ENCODE results near the gene SYP.

The SYP gene

DNA sequence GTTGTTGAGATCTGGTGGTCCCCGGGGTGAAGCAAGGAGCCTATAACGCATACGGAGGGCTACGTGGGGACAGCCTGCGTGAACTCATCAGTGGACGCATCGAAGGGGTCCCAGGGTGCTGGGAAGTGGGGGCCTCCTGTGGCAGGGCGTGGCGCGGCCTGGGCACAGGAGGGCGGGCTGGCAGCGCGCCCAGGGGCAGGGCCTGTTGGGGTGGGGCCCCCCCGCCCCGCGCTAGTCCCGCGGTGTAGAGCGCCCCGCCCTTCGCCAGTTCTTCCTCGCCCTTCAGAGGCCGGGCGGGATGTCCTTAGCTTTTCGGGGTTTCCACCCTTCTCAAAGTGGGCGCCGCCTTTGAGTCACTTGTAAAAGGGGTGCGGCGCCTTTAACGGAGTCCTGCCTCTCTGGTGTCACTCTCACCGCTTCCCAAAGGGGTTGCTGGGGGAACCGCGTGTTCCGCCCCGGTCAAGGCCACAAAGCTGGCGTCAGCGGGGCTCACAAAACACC lies 27.7 kb downstream of the SYP start:
- peak overlapping the region; percentile 92 to 95 for H3K27ac ChIP-seq (ENCODE audit: low read depth in 2 of 2, low read length in 2 of 2)
- H3K9me3 ChIP-seq (ENCODE audit: control insufficient read depth in 2 of 2, low read length in 2 of 2): no peaks in the 10 kb centered on the region
- peak overlapping the region; percentile 68 to 75 for H3K4me3 ChIP-seq (ENCODE audit: low read length in 2 of 2)
- H3K4me1 ChIP-seq (ENCODE audit: control insufficient read depth in 2 of 2, insufficient read depth in 2 of 2, low read length in 2 of 2): peaks cover 8 to 20% of the 10 kb centered on the region in 2 donors
- H3K36me3 ChIP-seq (ENCODE audit: control insufficient read depth in 2 of 2, insufficient read depth in 2 of 2, low read length in 2 of 2): peaks cover 3 to 7% of the 10 kb centered on the region in 2 donors
- peak overlapping the region; percentile 89 to 90 for H3K9ac ChIP-seq (ENCODE audit: low read depth in 1 of 2, low read length in 2 of 2)
- H3K27me3 ChIP-seq (ENCODE audit: control insufficient read depth in 2 of 2, insufficient read depth in 2 of 2, low read length in 2 of 2): no peaks in the 10 kb centered on the region

GRCh38 chrX:49171752-49172279 lies 28.2 kb downstream of the SYP start, which contains the start of gene PLP2:
PLP2 (plus strand) TSS chrX:49171898; CDS start chrX:49172001, 103 bp downstream.
- Histone ChIP-seq H3K9me3 (ENCODE audit: control insufficient read depth in 2 of 2, low read length in 2 of 2) (no peaks in the 10 kb centered on the region), H3K4me1 (ENCODE audit: control insufficient read depth in 2 of 2, insufficient read depth in 2 of 2, low read length in 2 of 2) (peaks cover 10 to 20% of the 10 kb centered on the region in 2 donors), H3K27me3 (ENCODE audit: control insufficient read depth in 2 of 2, insufficient read depth in 2 of 2, low read length in 2 of 2) (no peaks in the 10 kb centered on the region), H3K4me3 (ENCODE audit: low read length in 2 of 2) (peak within 1 kb of the TSS; percentile 68 to 75), H3K9ac (ENCODE audit: low read depth in 1 of 2, low read length in 2 of 2) (peak within 1 kb of the TSS; percentile 89 to 90), H3K36me3 (ENCODE audit: control insufficient read depth in 2 of 2, insufficient read depth in 2 of 2, low read length in 2 of 2) (peaks cover 3 to 7% of the 10 kb centered on the region in 2 donors), H3K27ac (ENCODE audit: low read depth in 2 of 2, low read length in 2 of 2) (peak within 1 kb of the TSS; percentile 92 to 95)

DNA sequence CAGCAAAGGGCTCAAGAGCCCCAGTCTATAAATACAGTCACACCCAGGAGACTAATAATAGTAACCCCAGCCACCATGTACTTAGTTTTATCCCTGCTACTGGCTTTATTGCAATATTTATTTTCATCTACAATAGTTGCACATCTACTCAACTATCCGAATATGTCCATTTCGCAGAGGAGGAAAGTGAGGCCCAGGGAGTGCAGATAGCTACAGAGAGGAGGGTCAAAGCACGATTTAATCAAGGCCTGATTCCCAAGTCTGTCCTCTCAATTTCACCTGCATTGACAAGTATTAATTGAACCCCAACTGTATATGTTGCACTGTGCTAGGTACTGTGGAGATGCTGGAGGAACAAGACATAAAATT lies 32.3 kb downstream of the SYP start:
- Histone ChIP-seq H3K9me3 (ENCODE audit: control insufficient read depth in 2 of 2, low read length in 2 of 2) (no peaks in the 10 kb centered on the region), H3K36me3 (ENCODE audit: control insufficient read depth in 2 of 2, insufficient read depth in 2 of 2, low read length in 2 of 2) (no peaks in the 10 kb centered on the region), H3K27me3 (ENCODE audit: control insufficient read depth in 2 of 2, insufficient read depth in 2 of 2, low read length in 2 of 2) (no peaks in the 10 kb centered on the region), H3K9ac (ENCODE audit: low read depth in 1 of 2, low read length in 2 of 2) (peak overlapping the region; percentile 68 to 73), H3K4me1 (ENCODE audit: control insufficient read depth in 2 of 2, insufficient read depth in 2 of 2, low read length in 2 of 2) (peaks cover 9 to 23% of the 10 kb centered on the region in 2 donors), H3K27ac (ENCODE audit: low read depth in 2 of 2, low read length in 2 of 2) (peak overlapping the region; percentile 93 to 94), H3K4me3 (ENCODE audit: low read length in 2 of 2) (peak overlapping the region; percentile 50 to 69)

DNA sequence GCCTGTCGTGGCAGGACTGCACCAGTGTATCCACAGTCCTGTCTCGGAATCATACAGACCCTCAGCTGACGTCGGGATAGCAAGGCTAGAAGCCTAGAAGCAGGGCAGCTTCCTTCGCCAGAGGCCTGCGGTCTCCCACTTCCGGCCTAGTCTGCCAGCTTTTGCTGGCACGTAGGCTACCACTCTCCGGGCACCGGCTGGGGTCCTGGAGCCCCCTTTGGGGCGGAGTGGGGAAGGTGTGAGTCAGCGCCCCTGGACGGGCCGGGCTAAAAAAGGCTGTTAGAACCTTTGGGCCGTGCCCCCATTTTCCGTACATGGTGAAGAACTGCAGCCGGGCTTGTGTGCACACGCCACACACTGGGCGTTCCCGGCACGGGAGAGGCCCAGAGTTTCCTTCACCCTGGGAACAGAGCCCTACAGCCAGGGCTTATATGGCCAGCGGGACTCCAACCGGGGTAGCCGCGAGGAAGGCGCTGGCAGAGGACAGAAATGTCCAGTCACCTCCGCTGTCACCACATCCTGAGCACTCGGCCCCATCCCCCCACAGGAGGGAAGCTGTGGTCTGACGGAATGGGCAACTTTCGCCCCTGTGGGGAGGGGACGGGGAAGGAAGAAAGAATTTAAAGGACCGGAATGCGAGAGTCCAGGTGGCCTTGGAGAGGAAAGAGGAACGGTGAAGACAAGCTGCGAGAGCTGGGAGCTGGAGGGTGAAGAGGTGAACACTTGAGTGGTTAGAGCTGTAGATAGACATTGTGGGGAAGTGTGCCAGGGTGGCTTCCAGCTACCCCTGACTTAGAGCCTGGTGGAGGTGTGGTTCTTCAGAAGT lies 32.9 kb downstream of the SYP start:
- H3K9ac ChIP-seq (ENCODE audit: low read depth in 1 of 2, low read length in 2 of 2): peak overlapping the region; percentile 68 to 73
- peak overlapping the region; percentile 50 to 69 for H3K4me3 ChIP-seq (ENCODE audit: low read length in 2 of 2)
- no peaks in the 10 kb centered on the region for H3K9me3 ChIP-seq (ENCODE audit: control insufficient read depth in 2 of 2, low read length in 2 of 2)
- peak overlapping the region; percentile 93 to 94 for H3K27ac ChIP-seq (ENCODE audit: low read depth in 2 of 2, low read length in 2 of 2)
- H3K4me1 ChIP-seq (ENCODE audit: control insufficient read depth in 2 of 2, insufficient read depth in 2 of 2, low read length in 2 of 2): peaks cover 8 to 23% of the 10 kb centered on the region in 2 donors
- H3K36me3 ChIP-seq (ENCODE audit: control insufficient read depth in 2 of 2, insufficient read depth in 2 of 2, low read length in 2 of 2): no peaks in the 10 kb centered on the region
- H3K27me3 ChIP-seq (ENCODE audit: control insufficient read depth in 2 of 2, insufficient read depth in 2 of 2, low read length in 2 of 2): no peaks in the 10 kb centered on the region

DNA sequence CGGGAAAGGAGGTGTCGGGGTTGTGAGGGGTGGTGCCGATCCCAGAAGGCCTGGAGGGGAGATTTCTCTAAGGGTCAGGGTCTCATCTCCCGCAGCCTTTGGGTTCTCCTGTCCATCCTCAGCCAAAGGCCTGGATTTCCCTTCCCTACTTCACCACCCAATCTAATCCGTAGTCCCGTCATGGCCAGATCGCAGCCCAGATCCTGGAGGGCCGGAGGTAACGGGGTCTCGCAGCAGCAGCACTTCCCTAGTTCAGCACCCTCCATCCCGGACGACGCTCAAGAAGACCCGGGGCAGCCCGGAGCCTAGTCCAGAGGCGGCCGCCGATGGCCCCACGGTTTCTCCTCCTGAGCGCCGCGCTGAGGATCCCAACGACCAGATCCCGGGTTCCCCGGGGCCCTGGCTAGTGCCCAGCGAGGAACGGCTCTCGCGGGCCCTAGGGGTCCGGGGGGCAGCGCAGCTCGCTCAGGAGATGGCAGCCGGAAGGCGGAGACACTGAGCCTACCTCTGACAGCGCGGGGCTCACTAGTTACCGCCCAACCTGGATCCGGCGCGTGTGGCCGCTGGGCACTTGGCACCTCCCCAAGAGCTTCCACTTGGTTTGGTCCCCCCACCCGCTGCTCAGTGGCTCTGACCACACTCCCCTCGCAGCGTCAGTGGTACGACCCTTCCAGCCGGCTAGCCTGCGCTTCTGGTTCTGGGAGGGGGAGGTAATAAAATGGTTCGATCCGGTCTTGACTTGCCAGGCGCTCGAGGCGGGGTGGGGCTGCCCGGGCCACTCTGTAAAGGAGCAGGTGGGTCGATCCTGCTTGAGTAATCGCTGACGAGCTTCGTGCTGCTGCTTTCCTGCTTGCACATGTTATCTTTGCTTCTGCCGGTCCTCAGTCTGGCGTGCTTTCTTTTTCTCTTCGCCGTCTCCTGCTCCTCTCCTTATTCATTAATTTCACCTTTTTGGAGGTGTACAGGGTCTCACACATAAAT lies 33.8 kb downstream of the SYP start:
- Histone ChIP-seq H3K27ac (ENCODE audit: low read depth in 2 of 2, low read length in 2 of 2) (peak overlapping the region; percentile 93 to 94), H3K36me3 (ENCODE audit: control insufficient read depth in 2 of 2, insufficient read depth in 2 of 2, low read length in 2 of 2) (no peaks in the 10 kb centered on the region), H3K4me1 (ENCODE audit: control insufficient read depth in 2 of 2, insufficient read depth in 2 of 2, low read length in 2 of 2) (peaks cover 8 to 23% of the 10 kb centered on the region in 2 donors), H3K27me3 (ENCODE audit: control insufficient read depth in 2 of 2, insufficient read depth in 2 of 2, low read length in 2 of 2) (no peaks in the 10 kb centered on the region), H3K9ac (ENCODE audit: low read depth in 1 of 2, low read length in 2 of 2) (peak overlapping the region; percentile 68 to 73), H3K4me3 (ENCODE audit: low read length in 2 of 2) (peak overlapping the region; percentile 50 to 69), H3K9me3 (ENCODE audit: control insufficient read depth in 2 of 2, low read length in 2 of 2) (no peaks in the 10 kb centered on the region)

DNA sequence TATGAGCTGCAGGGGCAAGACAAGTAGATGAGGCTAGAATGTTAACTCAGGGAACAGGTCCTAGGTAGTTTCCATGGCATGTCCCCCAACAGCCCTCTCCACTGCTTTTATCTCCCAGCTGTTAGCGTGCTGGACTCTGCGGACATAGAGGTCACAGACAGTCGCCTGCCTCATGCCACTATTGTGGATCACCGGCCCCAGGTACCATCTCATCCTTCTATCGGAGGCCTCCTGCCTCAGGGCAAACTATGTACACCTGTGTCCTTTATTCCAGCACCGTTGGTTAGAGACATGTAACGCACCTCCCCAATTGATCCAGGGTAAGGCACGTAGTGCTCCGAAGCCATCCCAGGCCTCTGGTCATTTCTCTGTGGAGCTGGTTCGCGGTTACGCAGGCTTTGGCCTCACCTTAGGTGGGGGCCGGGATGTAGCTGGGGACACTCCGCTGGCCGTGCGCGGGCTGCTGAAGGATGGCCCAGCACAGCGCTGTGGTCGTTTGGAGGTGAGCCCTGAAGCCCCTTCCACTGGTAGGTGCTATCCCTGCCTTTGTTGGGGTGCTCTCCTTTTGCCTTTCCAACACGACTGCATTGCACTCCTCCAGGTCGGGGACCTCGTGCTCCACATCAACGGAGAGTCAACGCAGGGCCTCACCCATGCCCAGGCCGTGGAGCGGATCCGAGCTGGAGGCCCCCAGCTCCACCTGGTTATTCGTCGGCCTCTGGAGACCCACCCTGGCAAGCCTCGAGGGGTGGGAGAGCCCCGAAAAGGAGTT lies 35.2 kb downstream of the SYP start:
- Histone ChIP-seq H3K27ac (ENCODE audit: low read depth in 2 of 2, low read length in 2 of 2) (peak overlapping the region; percentile 92), H3K36me3 (ENCODE audit: control insufficient read depth in 2 of 2, insufficient read depth in 2 of 2, low read length in 2 of 2) (no peaks in the 10 kb centered on the region), H3K27me3 (ENCODE audit: control insufficient read depth in 2 of 2, insufficient read depth in 2 of 2, low read length in 2 of 2) (no peaks in the 10 kb centered on the region), H3K4me1 (ENCODE audit: control insufficient read depth in 2 of 2, insufficient read depth in 2 of 2, low read length in 2 of 2) (peaks cover 8 to 23% of the 10 kb centered on the region in 2 donors), H3K4me3 (ENCODE audit: low read length in 2 of 2) (no peak overlapping the region), H3K9me3 (ENCODE audit: control insufficient read depth in 2 of 2, low read length in 2 of 2) (no peaks in the 10 kb centered on the region), H3K9ac (ENCODE audit: low read depth in 1 of 2, low read length in 2 of 2) (no peak overlapping the region)

GRCh38 chrX:49163555-49164419 lies 36.2 kb downstream of the SYP start:
- H3K27ac ChIP-seq (ENCODE audit: low read depth in 2 of 2, low read length in 2 of 2): peak overlapping the region; percentile 92
- H3K36me3 ChIP-seq (ENCODE audit: control insufficient read depth in 2 of 2, insufficient read depth in 2 of 2, low read length in 2 of 2): no peaks in the 10 kb centered on the region
- H3K4me1 ChIP-seq (ENCODE audit: control insufficient read depth in 2 of 2, insufficient read depth in 2 of 2, low read length in 2 of 2): peaks cover 8 to 23% of the 10 kb centered on the region in 2 donors
- peak overlapping the region; percentile 64 for H3K4me3 ChIP-seq (ENCODE audit: low read length in 2 of 2)
- no peaks in the 10 kb centered on the region for H3K9me3 ChIP-seq (ENCODE audit: control insufficient read depth in 2 of 2, low read length in 2 of 2)
- peak overlapping the region; percentile 56 to 81 for H3K9ac ChIP-seq (ENCODE audit: low read depth in 1 of 2, low read length in 2 of 2)
- no peaks in the 10 kb centered on the region for H3K27me3 ChIP-seq (ENCODE audit: control insufficient read depth in 2 of 2, insufficient read depth in 2 of 2, low read length in 2 of 2)

GRCh38 chrX:49162620-49163019 lies 37.4 kb downstream of the SYP start, which contains the start of gene MAGIX:
MAGIX (plus strand) TSS chrX:49162758; CDS start chrX:49162890, 132 bp downstream.
- Histone ChIP-seq H3K27ac (ENCODE audit: low read depth in 2 of 2, low read length in 2 of 2) (peak within 1 kb of the TSS; percentile 92), H3K4me1 (ENCODE audit: control insufficient read depth in 2 of 2, insufficient read depth in 2 of 2, low read length in 2 of 2) (peaks cover 8 to 23% of the 10 kb centered on the region in 2 donors), H3K9ac (ENCODE audit: low read depth in 1 of 2, low read length in 2 of 2) (peak within 1 kb of the TSS; percentile 56 to 81), H3K4me3 (ENCODE audit: low read length in 2 of 2) (peak within 1 kb of the TSS; percentile 64), H3K9me3 (ENCODE audit: control insufficient read depth in 2 of 2, low read length in 2 of 2) (no peaks in the 10 kb centered on the region), H3K36me3 (ENCODE audit: control insufficient read depth in 2 of 2, insufficient read depth in 2 of 2, low read length in 2 of 2) (no peaks in the 10 kb centered on the region), H3K27me3 (ENCODE audit: control insufficient read depth in 2 of 2, insufficient read depth in 2 of 2, low read length in 2 of 2) (no peaks in the 10 kb centered on the region)

Data from mucosa of rectum (tissue), 2 donors.